Measurements from ENCODE around the gene RAPGEF2.

GRCh38 chr4:159055833-159056232, 47.0 kb upstream of the RAPGEF2 start:
- TF ChIP-seq CTCF (conservative IDR thresholded peaks at IDR 0.05; ENCODE audit: low read depth, low read length) (no peak), EZH2 (IDR thresholded peaks at IDR 0.05; ENCODE audit: low read length, unreplicated experiment) (no peak)
